T-helper 1 cell treated with Interleukin-12 subunit alpha and Interleukin-12 subunit beta and Interleukin-4 antibody, amounts not matched to agents 30 μg/mL and 1 μg/mL, for 36 hours (primary cell): ENCODE results near the gene SLC2A8.
A peak's percentile ranks its signal among the peaks of the same experiment; 100 is the strongest.

ENCODE experiments used
- H3K27ac Mint-ChIP-seq: one replicate; pipeline ENCODE4 v1.8.0; 2021; ENCODE audit warnings: mild to moderate bottlenecking, mixed read lengths
- H3K27me3 Mint-ChIP-seq: one replicate; pipeline ENCODE4 v1.8.0; 2021; ENCODE audit warnings: low read depth, mixed read lengths
- H3K36me3 Mint-ChIP-seq: one replicate; pipeline ENCODE4 v1.8.0; 2021; ENCODE audit warnings: low read depth, mixed read lengths
- H3K4me1 Mint-ChIP-seq: one replicate; pipeline ENCODE4 v1.8.0; 2021; ENCODE audit warnings: low read depth, mixed read lengths
- H3K4me3 Mint-ChIP-seq: one replicate; pipeline ENCODE4 v1.8.0; 2021; ENCODE audit warnings: mild to moderate bottlenecking, moderate library complexity, mixed read lengths
- H3K9me3 Mint-ChIP-seq: one replicate; pipeline ENCODE4 v1.8.0; 2021; ENCODE audit warnings: mixed read lengths

The SLC2A8 gene

DNA sequence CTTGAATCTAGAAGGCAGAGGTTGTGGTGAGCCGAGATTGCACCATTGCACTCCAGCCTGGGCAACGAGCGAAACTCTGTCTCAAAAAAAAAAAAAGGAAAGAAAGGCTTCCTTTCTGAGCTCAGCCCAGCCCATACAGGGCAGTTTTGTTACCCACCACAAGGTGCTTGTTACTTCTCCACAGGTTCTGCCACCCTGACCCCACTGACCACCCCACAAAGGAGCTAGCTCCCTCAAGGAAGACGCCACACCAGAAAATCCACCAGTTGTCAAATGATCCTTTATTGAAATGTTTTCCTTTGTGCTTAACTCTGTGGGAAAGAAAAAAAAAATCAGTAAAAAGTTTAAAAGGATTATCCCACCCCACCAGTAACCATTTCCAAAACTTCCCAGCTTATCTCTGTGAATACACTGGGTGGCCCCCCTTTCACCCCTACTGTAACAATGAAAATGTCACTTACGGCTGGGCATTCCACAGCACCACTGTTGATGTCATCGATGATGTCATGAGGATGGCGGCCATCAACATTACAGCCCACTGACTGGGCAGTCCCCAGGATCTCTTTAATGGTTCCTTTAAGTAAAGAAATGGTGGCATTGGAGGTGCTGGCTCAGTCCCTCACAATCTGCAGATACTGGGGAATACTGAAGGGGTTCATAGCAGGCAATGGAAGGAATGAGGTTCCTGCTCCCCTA is 50.6 kb downstream of the SLC2A8 start:
- no peak overlapping the region for H3K27ac Mint-ChIP-seq
- H3K9me3 Mint-ChIP-seq = peaks cover 18% of the 10 kb centered on the region
- H3K27me3 Mint-ChIP-seq = no peaks in the 10 kb centered on the region
- peaks cover 78% of the 10 kb centered on the region for H3K36me3 Mint-ChIP-seq
- H3K4me3 Mint-ChIP-seq = no peak overlapping the region
- peaks cover 39% of the 10 kb centered on the region for H3K4me1 Mint-ChIP-seq

DNA sequence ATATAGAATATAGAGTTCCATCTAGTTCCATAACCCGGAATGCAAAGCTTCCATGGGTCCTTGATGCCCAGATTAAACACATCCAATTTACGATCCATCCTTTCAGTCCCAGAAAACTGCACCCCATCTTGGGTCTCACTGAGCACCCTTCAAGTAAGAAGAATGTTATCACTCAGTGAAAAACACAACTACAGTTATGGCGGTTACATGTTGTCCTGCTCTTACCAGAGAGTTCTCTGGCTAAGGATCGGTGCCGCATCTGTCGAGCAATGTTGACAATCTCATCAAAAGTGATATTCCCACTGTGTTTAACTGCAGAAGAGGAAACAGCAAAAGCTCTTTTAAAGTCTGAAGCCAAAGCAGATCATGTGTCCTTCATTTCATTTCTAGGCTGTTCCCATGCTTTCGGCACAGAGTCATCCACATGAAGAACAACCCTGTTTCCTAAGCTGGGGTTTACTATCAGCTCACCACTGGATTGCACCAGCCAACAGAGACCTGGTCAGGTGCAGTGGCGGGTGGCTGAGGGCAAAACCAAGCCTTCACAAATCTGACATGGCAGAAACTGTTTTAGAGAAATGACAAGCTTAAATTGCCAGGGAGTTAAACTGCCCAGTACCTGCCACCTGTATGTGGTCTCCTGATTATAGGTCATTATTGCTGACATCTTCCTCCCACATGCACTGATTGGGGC is 51.3 kb downstream of the SLC2A8 start:
- Mint-ChIP-seq H3K4me1 (peaks cover 39% of the 10 kb centered on the region), H3K27me3 (no peaks in the 10 kb centered on the region), H3K36me3 (peaks cover 73% of the 10 kb centered on the region), H3K9me3 (peaks cover 18% of the 10 kb centered on the region), H3K27ac (no peak overlapping the region), H3K4me3 (peak overlapping the region; percentile 92)

DNA sequence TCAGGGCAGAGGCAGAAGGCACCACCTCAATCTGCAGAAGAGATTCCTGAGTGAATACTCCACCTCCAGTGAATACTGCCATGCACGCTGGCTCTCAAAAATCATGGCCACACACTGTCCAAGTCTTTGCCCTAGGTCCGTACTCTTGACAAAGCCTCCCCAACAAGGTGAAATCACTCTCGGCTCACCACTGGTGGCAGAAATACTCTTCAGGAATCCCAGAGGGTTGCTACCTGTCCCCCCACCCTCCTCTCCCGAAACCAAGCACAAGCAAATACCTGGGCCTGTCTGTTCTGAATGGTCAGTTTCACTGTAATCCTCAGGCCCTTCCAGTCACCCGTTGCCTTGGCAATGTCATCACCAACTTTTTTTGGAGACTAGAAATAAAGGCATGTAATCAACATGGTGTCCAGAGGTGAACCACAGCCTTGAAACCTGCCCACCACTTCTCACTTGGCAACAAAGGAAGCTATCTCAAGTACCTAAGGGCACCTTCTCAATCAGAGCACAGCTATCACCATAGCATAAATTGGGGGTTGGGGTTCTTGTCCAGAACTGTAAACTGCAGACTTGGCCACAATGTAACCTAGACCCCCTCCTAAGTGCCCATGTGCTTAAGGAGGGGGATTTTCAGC is 52.5 kb downstream of the SLC2A8 start:
- Mint-ChIP-seq H3K4me1 (peaks cover 44% of the 10 kb centered on the region), H3K36me3 (peaks cover 65% of the 10 kb centered on the region), H3K9me3 (peaks cover 12% of the 10 kb centered on the region)

DNA sequence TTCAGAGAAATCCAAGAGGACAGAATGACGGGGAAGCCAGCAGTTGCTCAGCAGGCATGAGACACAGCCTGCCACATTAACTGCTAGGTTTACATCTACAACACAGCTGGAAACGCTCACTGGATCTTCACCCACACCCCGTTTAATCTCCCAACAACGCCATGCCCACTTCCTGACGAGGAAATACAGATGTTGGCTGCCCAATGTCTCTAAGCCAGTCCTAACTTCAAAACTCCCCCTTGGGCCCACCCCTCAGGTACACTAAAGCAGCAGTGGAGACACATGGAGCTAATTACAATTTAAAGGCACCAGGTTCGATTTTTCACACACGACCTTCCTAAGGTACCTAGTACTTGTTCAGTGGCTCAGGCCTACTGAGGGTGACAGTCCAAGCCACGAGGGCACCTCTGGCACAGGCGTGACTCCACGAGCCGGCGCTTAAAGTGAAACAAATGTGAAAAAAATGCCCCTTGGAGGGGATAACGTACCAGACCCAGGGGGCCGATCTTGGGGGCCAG is 53.3 kb downstream of the SLC2A8 start:
- Mint-ChIP-seq H3K36me3 (peaks cover 56% of the 10 kb centered on the region), H3K27ac (peak overlapping the region; percentile 97), H3K4me1 (peaks cover 45% of the 10 kb centered on the region), H3K27me3 (no peaks in the 10 kb centered on the region), H3K4me3 (peak overlapping the region; percentile 92), H3K9me3 (peaks cover 3% of the 10 kb centered on the region)

More for the DNA sequence above, 52.5 kb downstream of the SLC2A8 start:
- H3K27me3 Mint-ChIP-seq = no peaks in the 10 kb centered on the region
- peak overlapping the region; percentile 97 for H3K27ac Mint-ChIP-seq
- H3K4me3 Mint-ChIP-seq = peak overlapping the region; percentile 92

DNA sequence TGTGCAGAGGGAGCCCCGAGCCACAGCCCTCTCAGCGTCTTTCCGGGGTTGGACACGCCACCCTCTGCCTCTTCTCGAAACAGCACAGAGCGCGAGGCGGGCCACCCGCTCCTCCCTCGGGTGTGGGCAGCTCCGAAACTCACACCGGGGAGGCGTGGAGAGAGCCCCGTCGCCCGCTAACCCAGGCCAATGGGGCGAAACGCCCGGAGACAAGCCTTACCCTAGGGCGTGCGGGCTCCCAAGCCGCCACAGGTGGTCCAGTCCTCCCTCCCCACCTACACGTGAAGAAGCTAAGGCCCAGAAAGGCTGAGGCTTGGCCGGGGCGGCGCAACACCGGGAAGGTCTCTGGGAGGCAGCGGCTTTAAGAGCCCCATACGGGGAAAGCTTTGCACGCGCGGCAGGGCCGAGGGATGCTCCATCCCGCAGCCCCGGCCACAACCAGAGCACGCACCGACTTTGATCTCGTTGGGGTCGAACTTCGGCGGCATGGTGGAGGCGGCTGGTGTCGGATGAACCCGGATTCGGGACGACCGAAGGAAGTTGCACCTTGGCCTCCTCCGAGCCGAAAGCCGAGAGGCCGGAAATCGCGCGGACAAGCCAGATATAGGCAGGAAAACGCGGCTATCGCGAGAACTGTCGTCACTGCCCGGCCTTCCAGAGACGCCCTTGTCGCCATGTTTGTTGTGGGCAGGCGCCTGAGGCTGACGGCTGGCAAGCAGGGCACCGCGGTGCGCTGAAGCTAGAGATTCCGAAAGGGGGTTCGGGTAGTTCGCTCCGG is 54.0 kb downstream of the SLC2A8 start, which contains the start of the genes LRSAM1 and RPL12:
Gene LRSAM1, plus strand, starts transcription at position 681 of the 778 bp plus-strand sequence. CDS start 3,018 bp downstream, outside the sequence.
Gene RPL12, minus strand, starts transcription at position 577 of the 778 bp plus-strand sequence. Its CDS starts 89 bp downstream, at position 488.
- Mint-ChIP-seq H3K36me3 (peaks cover 55% of the 10 kb centered on the region), H3K27ac (peak within 1 kb of the TSS; percentile 97), H3K9me3 (no peaks in the 10 kb centered on the region), H3K4me3 (peak within 1 kb of the TSS; percentile 92), H3K27me3 (no peaks in the 10 kb centered on the region), H3K4me1 (peaks cover 50% of the 10 kb centered on the region)

DNA sequence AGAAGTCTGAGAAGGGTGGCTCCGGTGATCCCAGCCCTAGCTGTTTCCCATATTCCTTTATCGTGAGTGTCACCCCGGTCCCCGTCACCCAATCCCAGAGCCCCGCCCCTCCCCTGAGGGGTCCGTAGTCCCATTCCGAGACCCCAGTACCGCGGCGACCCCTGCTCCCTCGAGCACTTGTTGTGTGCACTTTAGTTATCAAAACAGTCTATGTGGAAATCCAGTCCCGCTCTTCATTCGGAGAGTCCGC is 54.6 kb downstream of the SLC2A8 start:
- H3K36me3 Mint-ChIP-seq = peaks cover 49% of the 10 kb centered on the region
- H3K27ac Mint-ChIP-seq = peak overlapping the region; percentile 97
- H3K9me3 Mint-ChIP-seq = no peaks in the 10 kb centered on the region
- no peaks in the 10 kb centered on the region for H3K27me3 Mint-ChIP-seq
- H3K4me1 Mint-ChIP-seq = peaks cover 47% of the 10 kb centered on the region
- peak overlapping the region; percentile 92 for H3K4me3 Mint-ChIP-seq

DNA sequence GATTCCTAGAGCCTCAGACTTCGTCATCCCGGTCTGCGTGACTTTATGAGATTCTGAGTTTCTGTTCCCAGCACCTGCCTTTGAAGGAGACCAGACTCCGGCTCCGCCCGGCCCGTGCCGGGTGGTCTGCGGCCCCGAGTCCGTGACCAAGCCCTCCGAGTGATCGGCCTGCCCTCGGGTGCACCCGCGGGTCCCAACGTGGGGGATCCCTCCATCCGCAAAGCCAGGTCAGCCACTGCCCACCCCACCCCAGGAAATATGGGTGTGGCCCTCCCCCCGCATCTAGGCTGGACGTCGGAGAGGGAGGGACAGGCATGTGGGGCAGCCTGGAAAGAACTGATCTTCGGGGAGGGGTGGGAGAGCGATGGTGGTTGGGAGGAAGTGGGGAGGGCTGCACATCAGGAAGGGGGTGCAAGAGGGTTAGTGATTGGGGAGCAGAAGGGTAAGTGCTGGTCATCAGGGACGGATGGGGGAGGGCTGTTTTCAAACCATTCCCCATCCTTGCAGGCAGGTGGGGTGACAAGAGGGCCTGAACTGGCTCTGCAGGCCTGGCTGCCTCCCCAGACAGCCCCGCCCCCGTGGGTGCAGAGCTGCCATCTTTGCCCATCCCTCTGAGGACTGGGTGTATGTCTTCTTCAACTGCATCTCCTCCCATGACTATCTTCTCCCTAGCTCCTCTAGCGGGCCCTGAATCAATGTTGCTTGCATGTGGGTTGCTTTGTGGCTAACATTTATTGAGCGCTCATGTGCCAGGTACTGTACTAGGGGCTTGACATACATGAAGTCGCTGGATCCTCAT is 55.1 kb downstream of the SLC2A8 start:
- Mint-ChIP-seq H3K36me3 (peaks cover 45% of the 10 kb centered on the region), H3K4me3 (peak overlapping the region; percentile 92), H3K9me3 (no peaks in the 10 kb centered on the region), H3K27me3 (no peaks in the 10 kb centered on the region), H3K4me1 (peaks cover 47% of the 10 kb centered on the region), H3K27ac (peak overlapping the region; percentile 97)

DNA sequence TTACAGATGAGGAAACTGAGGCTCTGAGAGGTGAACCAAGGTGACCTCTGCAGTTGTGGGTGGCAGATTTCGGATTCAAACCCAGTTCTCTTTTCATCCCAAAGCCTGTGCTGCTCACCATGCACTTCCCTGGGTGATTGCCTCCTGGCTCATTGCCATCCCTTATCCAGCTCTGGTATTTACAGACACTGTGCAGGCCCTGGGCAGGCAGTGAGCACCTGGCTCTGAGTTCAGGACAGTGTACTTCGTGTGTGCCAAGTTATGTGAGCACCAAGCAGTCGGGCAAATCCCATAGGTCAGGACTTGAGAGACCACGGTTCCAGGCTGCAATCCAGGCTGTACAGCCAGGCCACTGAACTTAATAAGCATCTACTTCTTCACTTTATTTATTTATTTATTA is 55.7 kb downstream of the SLC2A8 start:
- H3K9me3 Mint-ChIP-seq = no peaks in the 10 kb centered on the region
- H3K4me1 Mint-ChIP-seq = peaks cover 43% of the 10 kb centered on the region
- no peak overlapping the region for H3K27ac Mint-ChIP-seq
- peak overlapping the region; percentile 58 for H3K4me3 Mint-ChIP-seq
- no peaks in the 10 kb centered on the region for H3K27me3 Mint-ChIP-seq
- peaks cover 45% of the 10 kb centered on the region for H3K36me3 Mint-ChIP-seq

DNA sequence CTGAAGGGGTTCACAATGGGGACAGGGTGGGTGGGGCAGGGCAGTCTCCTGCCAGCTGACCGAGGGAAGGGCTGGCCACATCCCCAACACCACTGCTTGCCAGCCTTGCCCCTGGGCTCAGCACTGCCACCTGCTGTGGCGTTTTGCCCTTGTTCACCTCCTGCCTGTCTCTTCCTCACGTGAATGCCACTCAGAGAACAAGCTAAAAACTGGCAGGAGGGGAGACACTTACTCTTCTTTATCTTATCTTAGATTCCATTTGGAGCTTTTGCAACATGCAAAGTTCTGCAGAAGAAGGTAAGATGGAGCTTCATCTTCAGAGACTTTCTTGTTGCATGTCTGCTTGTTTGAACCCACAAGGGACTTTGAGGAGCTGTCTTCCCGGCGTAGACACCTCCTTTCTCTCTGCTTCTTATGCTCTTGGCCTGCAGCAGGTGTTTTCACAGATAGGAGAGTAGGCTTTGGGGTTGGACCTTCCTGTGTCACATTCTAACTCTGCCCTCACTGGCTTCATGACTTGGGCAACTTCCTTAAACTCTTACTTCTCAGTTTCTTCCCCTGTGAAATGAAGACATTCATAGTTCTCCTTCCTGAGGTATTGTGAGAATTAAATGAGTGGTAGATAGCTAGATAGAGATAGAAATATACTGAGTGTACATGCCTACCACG is 58.5 kb downstream of the SLC2A8 start:
- Mint-ChIP-seq H3K9me3 (no peaks in the 10 kb centered on the region), H3K4me3 (no peak overlapping the region), H3K27ac (no peak overlapping the region), H3K27me3 (no peaks in the 10 kb centered on the region), H3K4me1 (peaks cover 17% of the 10 kb centered on the region), H3K36me3 (peaks cover 21% of the 10 kb centered on the region)

DNA sequence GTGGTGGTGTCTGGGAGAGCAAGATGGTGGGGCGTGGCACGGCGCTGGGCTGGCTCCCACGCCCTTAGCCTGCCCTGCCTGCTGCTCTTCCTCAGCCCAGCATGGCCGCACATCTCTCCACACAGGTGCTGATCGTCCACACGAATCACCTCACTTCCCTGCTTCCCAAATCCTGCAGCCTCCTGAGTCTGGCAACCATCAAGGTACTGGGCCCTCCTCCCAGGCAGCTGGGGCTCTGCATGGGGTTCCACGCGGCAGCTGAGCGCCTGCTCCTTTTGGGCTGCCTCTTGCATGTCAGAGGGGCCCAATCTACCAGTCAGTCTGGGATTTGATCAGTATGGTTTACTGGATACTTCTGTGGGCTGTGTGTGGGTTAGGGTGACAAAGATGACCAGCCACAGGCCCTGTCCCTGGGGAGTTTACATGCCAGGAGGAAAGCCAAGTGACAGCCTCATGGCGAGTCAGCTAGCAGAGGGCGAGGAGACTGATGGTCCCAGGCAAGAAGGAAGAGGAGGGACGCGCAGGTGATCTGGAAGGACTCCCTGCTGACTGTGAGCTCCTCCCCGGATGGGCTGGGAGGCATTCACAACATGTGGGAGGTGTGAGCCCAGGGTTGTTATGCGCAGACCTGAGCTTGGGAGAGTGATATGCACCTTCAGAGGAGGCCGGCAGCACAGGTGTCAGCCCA is 60.4 kb downstream of the SLC2A8 start:
- H3K9me3 Mint-ChIP-seq = no peaks in the 10 kb centered on the region
- H3K4me1 Mint-ChIP-seq = peaks cover 11% of the 10 kb centered on the region
- no peak overlapping the region for H3K4me3 Mint-ChIP-seq
- no peak overlapping the region for H3K27ac Mint-ChIP-seq
- H3K36me3 Mint-ChIP-seq = peaks cover 19% of the 10 kb centered on the region
- no peaks in the 10 kb centered on the region for H3K27me3 Mint-ChIP-seq
